ENCODE measurements around the gene FSD2.

GRCh38 chr15:82809308-82810060 lies 3.6 kb upstream of the FSD2 start, which contains the start of gene WHAMM:
- TF ChIP-seq CTCF (IDR thresholded peaks at IDR 0.05) = no peak
- TF ChIP-seq POLR2A (IDR thresholded peaks at IDR 0.05) = peak; percentile 89 to 99

Data from thyroid gland (tissue), 4 donors.